ENCODE measurements around the gene OBSL1. TPM values are rescaled to one million over a fixed set of nuclear protein-coding genes. Genes with fewer than 3 reads are reported as not detected.

The OBSL1 gene
- total RNA-seq, 2 donors from 2014 or later: 119 to 185 TPM

- no peak overlapping the region for H3K4me3 ChIP-seq
- DNase-seq (no peak), ATAC-seq (no peak)
- peaks cover 0 to 33% of the 10 kb centered on the region in 2 donors for H3K27me3 ChIP-seq
- no peaks in the 10 kb centered on the region for H3K9me3 ChIP-seq
- intact Hi-C loops (cut with DNase I): loop anchor here (5.0 kb wide), 2 partner anchors 49 to 119 kb away; no protein-coding TSS in a partner anchor
- TF ChIP-seq CTCF (IDR thresholded peaks at IDR 0.05) (no peak), POLR2A (IDR thresholded peaks at IDR 0.05) (no peak)
- no peaks in the 10 kb centered on the region for H3K36me3 ChIP-seq (replicated peaks in 1 of 2; ENCODE audit: insufficient read depth in 1 of 2, low read depth in 2 of 2)
- WGBS, 2 donors: 45 to 46% methylated on average over 10 to 11 of the region's 11 CpGs
- H3K27ac ChIP-seq: no peak overlapping the region
- peaks cover 23% of the 10 kb centered on the region for H3K4me1 ChIP-seq
Measured at GRCh38 chr2:219526320-219527075, 44.8 kb downstream of the OBSL1 start.

GRCh38 chr2:219525533-219526232, 45.7 kb downstream of the OBSL1 start:
- Histone ChIP-seq H3K27me3 (peaks cover 0 to 33% of the 10 kb centered on the region in 2 donors), H3K27ac (no peak overlapping the region), H3K9me3 (no peaks in the 10 kb centered on the region), H3K4me3 (no peak overlapping the region), H3K4me1 (peaks cover 23% of the 10 kb centered on the region), H3K36me3 (replicated peaks in 1 of 2; ENCODE audit: insufficient read depth in 1 of 2, low read depth in 2 of 2) (no peaks in the 10 kb centered on the region)
- 26 to 46% methylated on average over 6 to 9 of the region's 9 CpGs for whole genome bisulfite sequencing, 2 donors
- intact Hi-C loops (cut with DNase I): loop anchor here (5.0 kb wide), 2 partner anchors 48 to 118 kb away; no protein-coding TSS in a partner anchor
- DNase-seq (no peak), ATAC-seq (no peak)
- TF ChIP-seq CTCF (IDR thresholded peaks at IDR 0.05) (no peak), POLR2A (IDR thresholded peaks at IDR 0.05) (no peak)

GRCh38 chr2:219524817-219525216, 46.5 kb downstream of the OBSL1 start:
- peaks cover 0 to 31% of the 10 kb centered on the region in 2 donors for H3K27me3 ChIP-seq

GRCh38 chr2:219523031-219523671, 48.2 kb downstream of the OBSL1 start:
- DNase-seq: no peak
- peaks cover 0 to 23% of the 10 kb centered on the region in 2 donors for H3K27me3 ChIP-seq
- ATAC-seq: no peak
- H3K4me1 ChIP-seq: peaks cover 17% of the 10 kb centered on the region
- intact Hi-C loops (cut with DNase I): no loop called here
- no peak overlapping the region for H3K27ac ChIP-seq
- TF ChIP-seq POLR2A (IDR thresholded peaks at IDR 0.05) (no peak), CTCF (IDR thresholded peaks at IDR 0.05) (no peak)
- H3K4me3 ChIP-seq: no peak overlapping the region
- no peaks in the 10 kb centered on the region for H3K36me3 ChIP-seq (replicated peaks in 1 of 2; ENCODE audit: insufficient read depth in 1 of 2, low read depth in 2 of 2)
- H3K9me3 ChIP-seq: no peaks in the 10 kb centered on the region
- WGBS, 2 donors: 19 to 36% methylated on average over 22 to 23 of the region's 24 CpGs

More at GRCh38 chr2:219524817-219525216, 46.5 kb downstream of the OBSL1 start:
- Histone ChIP-seq H3K4me3 (no peak overlapping the region), H3K9me3 (no peaks in the 10 kb centered on the region), H3K36me3 (replicated peaks in 1 of 2; ENCODE audit: insufficient read depth in 1 of 2, low read depth in 2 of 2) (no peaks in the 10 kb centered on the region), H3K4me1 (peaks cover 18% of the 10 kb centered on the region), H3K27ac (no peak overlapping the region)
- WGBS, 2 donors: 75 to 100% methylated on average over 2 of the region's 2 CpGs
- no peak for TF ChIP-seq CTCF (IDR thresholded peaks at IDR 0.05)
- no peak for TF ChIP-seq POLR2A (IDR thresholded peaks at IDR 0.05)
- DNase-seq: no peak
- intact Hi-C loops (cut with DNase I): loop anchor here (5.0 kb wide), 2 partner anchors 48 to 118 kb away; no protein-coding TSS in a partner anchor
- ATAC-seq: no peak
